Pancreas (tissue), 10 donors: Measurements from ENCODE around the gene ZFYVE26. TPM values are rescaled to one million over a fixed set of nuclear protein-coding genes. Genes with fewer than 3 reads are reported as not detected.
"Not testable (repeated sequence)": the region's sequence is repeated elsewhere in the genome, so short reads cannot be mapped to it uniquely, and the experiment has no call there.

Experiments used
- ATAC-seq, 4 donors: fragments of 200-7000 bp; cut with Tn5 transposase; one replicate each; pipeline versions ENCODE4 v1.8.0 to v1.9.1; 2020; ENCODE audit warnings: mild to moderate bottlenecking in 4 of 4, moderate library complexity in 4 of 4
- DNase-seq, 6 donors: peaks; one replicate each; pipeline ENCODE4 v3.0.0-alpha.2; 2020
- FAIRE-seq: peaks from 2 replicates; lab custom pipeline; 2012; peaks lifted over from hg19 to GRCh38; lab: Jason Lieb, UNC
- H3K27ac ChIP-seq, 4 donors: fragments of 200-600 bp; sonication (generic); 1 replicate in 3 of 4; 2 replicates in 1 of 4; pipeline versions ENCODE4 v1.5.0 to v1.8.0; 2020
- H3K27me3 ChIP-seq, 4 donors: fragments of 200-600 bp; one replicate each; pipeline ENCODE4 v1.8.0; 2021
- H3K36me3 ChIP-seq, 3 donors: fragments of 200-600 bp; sonication (generic) in 1 of 3; one replicate each; pipeline versions ENCODE4 v1.5.0 to v1.8.0; 2020 to 2021
- H3K4me1 ChIP-seq, 3 donors: fragments of 200-600 bp; one replicate each; pipeline ENCODE4 v1.8.0; 2021
- H3K4me3 ChIP-seq, 4 donors: fragments of 200-600 bp; sonication (generic) in 2 of 4; one replicate each; pipeline versions ENCODE4 v1.5.0 to v1.8.0; 2020 to 2021
- H3K9me3 ChIP-seq, 4 donors: fragments of 200-600 bp; one replicate each; pipeline ENCODE4 v1.8.0; 2021
- CTCF ChIP-seq, 4 donors: fragments of 200-600 bp; sonication (generic) in 3 of 4; IDR thresholded peaks; one replicate each; pipeline versions ENCODE4 v1.5.0 to v1.8.0; 2021; ENCODE audit warnings: antibody characterized with exemption in 4 of 4
- WGBS, 2 donors: extraction: QIAGEN DNeasy Blood & Tissue Kit; methylation state at CpG; one replicate each; pipeline ENCODE4 v1.1.7; 2013; 5-methylcytosine and 5-hydroxymethylcytosine counted together
- intact Hi-C, 3 donors: fragments of 100-400 bp; cut with DNase I; formaldehyde crosslinking; loops; one replicate each; pipeline versions ENCODE4 v1.11.1 to v1.14.2; 2022
- polyA plus RNA-seq, 2 donors: library from polyadenylated mRNA; stranded (reverse); fragments of 200-250 nt; gene quantifications; one replicate each; pipeline ENCODE4 v1.2.3, GENCODE V29; 2013
- total RNA-seq, 6 donors: library from RNA; stranded (reverse); fragmentation: NEBNext Ultra II Directional in 4 of 6; extraction: Animal tissue kit (Norgen Biotek cat#: 25700) in 4 of 6; gene quantifications; one replicate each; pipeline versions ENCODE4 v1.2.1 to v1.2.4, GENCODE V29; 2021 to 2023
- donor health status: healthy with polysubstance abuse.
- donor health status: DM: no; HTN: no; CAD: no; lungs with moderate emphysema.
- donor health status: DM: no; HTN: no; CAD: no.
- donor health status: control.
- donor health status: control.
- donor health status: Bipolar disorder and iron deficiency.
- donor health status: DM: yes; HTN: yes; CAD: no.
- donor health status: DM: no; HTN: no; CAD: no.
- donor health status: DM: no; HTN: no; CAD: no.
- donor health status: DM: yes; HTN: yes; CAD: no.

The ZFYVE26 gene
- total and polyA plus RNA-seq, 8 donors: 5.5 to 16.0 (median 7.9) TPM

- FAIRE-seq (no peak), ATAC-seq (peak in 1 of 4 donors; percentile 36), DNase-seq (no peak)
- Histone ChIP-seq H3K27ac (no peak overlapping the region), H3K27me3 (no peaks in the 10 kb centered on the region), H3K4me3 (no peak overlapping the region), H3K4me1 (no peaks in the 10 kb centered on the region), H3K36me3 (no peaks in the 10 kb centered on the region), H3K9me3 (no peaks in the 10 kb centered on the region)
- intact Hi-C loops: no loop called here
- WGBS, 2 donors: 93 to 98% methylated on average over 1 of the region's 1 CpG
- TF ChIP-seq CTCF (IDR thresholded peaks at IDR 0.05): no peak
Observed at GRCh38 chr14:67717048-67717447, 99.3 kb downstream of the ZFYVE26 start.

GRCh38 chr14:67710209-67710608, 106.2 kb downstream of the ZFYVE26 start:
- Histone ChIP-seq H3K9me3 (no peaks in the 10 kb centered on the region), H3K27me3 (no peaks in the 10 kb centered on the region), H3K4me1 (peaks cover 0 to 8% (median 0%) of the 10 kb centered on the region in 3 donors), H3K27ac (no peak overlapping the region), H3K4me3 (no peak overlapping the region), H3K36me3 (no peaks in the 10 kb centered on the region)
- ATAC-seq (no peak), FAIRE-seq (no peak), DNase-seq (no peak)
- 96 to 99% methylated on average over 2 of the region's 2 CpGs for WGBS, 2 donors
- TF ChIP-seq CTCF (IDR thresholded peaks at IDR 0.05): no peak
- intact Hi-C loops: no loop called here

GRCh38 chr14:67709796-67710195, 106.6 kb downstream of the ZFYVE26 start:
- intact Hi-C loops: loop anchor here in 2 of 3 donors (10.0 kb wide), 1 partner anchor 125 kb away; no protein-coding TSS in a partner anchor
- H3K4me3 ChIP-seq, H3K27me3 ChIP-seq, H3K36me3 ChIP-seq, H3K27ac ChIP-seq, FAIRE-seq, H3K9me3 ChIP-seq, H3K4me1 ChIP-seq, DNase-seq: not testable (repeated sequence)
- 54 to 71% methylated on average over 1 of the region's 1 CpG for WGBS, 2 donors
- peak in 1 of 4 donors; percentile 9 for ATAC-seq

- FAIRE-seq, H3K36me3 ChIP-seq, H3K4me3 ChIP-seq, DNase-seq, H3K9me3 ChIP-seq, H3K27ac ChIP-seq, H3K4me1 ChIP-seq, H3K27me3 ChIP-seq: not testable (repeated sequence)
- intact Hi-C loops: loop anchor here in 2 of 3 donors (10.0 kb wide), 1 partner anchor 125 kb away; no protein-coding TSS in a partner anchor
- ATAC-seq: peak in 2 of 4 donors; percentile 30 to 35
Observed at GRCh38 chr14:67709346-67709745, 107.0 kb downstream of the ZFYVE26 start.

- intact Hi-C loops: loop anchor here in 2 of 3 donors (10.0 kb wide), 1 partner anchor 120 kb away; no protein-coding TSS in a partner anchor
- Histone ChIP-seq H3K36me3 (no peaks in the 10 kb centered on the region), H3K4me3 (no peak overlapping the region), H3K4me1 (peaks cover 0 to 12% (median 0%) of the 10 kb centered on the region in 3 donors), H3K27ac (peak overlapping the region in 1 of 4 donors; percentile 39), H3K27me3 (no peaks in the 10 kb centered on the region), H3K9me3 (no peaks in the 10 kb centered on the region)
- no peak for ATAC-seq
- 40 to 45% methylated on average over 3 of the region's 3 CpGs for WGBS, 2 donors
- DNase-seq: no peak
- no peak for FAIRE-seq
- no peak for TF ChIP-seq CTCF (IDR thresholded peaks at IDR 0.05)
Observed at GRCh38 chr14:67705211-67705610, 111.2 kb downstream of the ZFYVE26 start.

- TF ChIP-seq CTCF (IDR thresholded peaks at IDR 0.05): peak in 3 of 4 donors; percentile 42 to 50 (median 46)
- H3K9me3 ChIP-seq: no peaks in the 10 kb centered on the region
- FAIRE-seq: peak; percentile 51
- H3K36me3 ChIP-seq: no peaks in the 10 kb centered on the region
- intact Hi-C loops: loop anchor here in 2 of 3 donors (10.0 kb wide), 1 partner anchor 120 kb away; no protein-coding TSS in a partner anchor
- peaks cover 0 to 9% (median 0%) of the 10 kb centered on the region in 3 donors for H3K4me1 ChIP-seq
- peak; percentile 76 to 96 (median 94) for ATAC-seq
- no peak overlapping the region for H3K4me3 ChIP-seq
- H3K27me3 ChIP-seq: no peaks in the 10 kb centered on the region
- 0% methylated on average over 3 of the region's 3 CpGs for WGBS, 2 donors
- peak overlapping the region in 1 of 4 donors; percentile 39 for H3K27ac ChIP-seq
- DNase-seq: peak in 2 of 6 donors; percentile 28 to 41
Observed at GRCh38 chr14:67704484-67705089, 111.8 kb downstream of the ZFYVE26 start.
